ENCODE data around the gene CENPN.
A peak's percentile ranks its signal among the peaks of the same experiment; 100 is the strongest.

Gene CENPN

DNA sequence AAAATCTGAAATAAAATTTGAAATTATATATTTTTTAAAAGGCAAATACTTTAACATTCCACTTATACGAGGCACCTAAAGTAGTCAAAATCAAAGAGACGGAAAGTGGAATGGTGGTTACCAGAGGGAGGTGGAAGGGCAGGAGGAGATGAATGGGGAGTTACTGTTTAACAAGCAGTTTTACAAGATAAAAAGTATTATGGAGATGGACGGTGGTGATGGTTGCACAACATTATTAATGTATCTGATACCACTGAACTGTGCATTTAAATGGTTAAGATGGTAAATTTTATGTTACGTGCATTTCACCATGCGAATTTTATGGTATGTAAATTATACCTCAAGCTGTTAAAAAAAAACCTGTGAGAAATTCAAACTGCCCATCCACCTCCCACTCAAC, 5.7 kb upstream of the CENPN start:
- peaks cover 3% of the 10 kb centered on the region; the same call in 1 of the 2 replicates for H3F3A ChIP-seq (ENCODE audit: insufficient read depth, low read length)
- H2AFZ ChIP-seq (ENCODE audit: low read length) = no peak overlapping the region
- no peak overlapping the region for H3K4me2 ChIP-seq (ENCODE audit: low read depth, low read length)
- H3K4me3 ChIP-seq (ENCODE audit: low read length) = no peak overlapping the region
- no peaks in the 10 kb centered on the region for H3K4me1 ChIP-seq (ENCODE audit: low read length)
- DNase-seq = no peak
- H4K20me1 ChIP-seq (ENCODE audit: insufficient read depth, low read length) = no peaks in the 10 kb centered on the region
- no peak overlapping the region for H3K27ac ChIP-seq (ENCODE audit: low read length)
- no peaks in the 10 kb centered on the region for H3K36me3 ChIP-seq (replicated peaks; ENCODE audit: insufficient read depth, low read length)
- H3K9ac ChIP-seq (ENCODE audit: low read length) = no peak overlapping the region
- no peaks in the 10 kb centered on the region for H3K9me3 ChIP-seq (replicated peaks; ENCODE audit: insufficient read depth, low read length)
- peaks cover 96% of the 10 kb centered on the region for H3K79me2 ChIP-seq (ENCODE audit: low read length)
- H3K9me2 ChIP-seq (replicated peaks; ENCODE audit: insufficient read depth, low read length) = no peaks in the 10 kb centered on the region
- H3K27me3 ChIP-seq (replicated peaks; ENCODE audit: insufficient read depth, low read length) = no peaks in the 10 kb centered on the region
- TF ChIP-seq EZH2phosphoT487 (IDR thresholded peaks at IDR 0.05; ENCODE audit: low read length) = no peak
- TF ChIP-seq, protein P1, sequence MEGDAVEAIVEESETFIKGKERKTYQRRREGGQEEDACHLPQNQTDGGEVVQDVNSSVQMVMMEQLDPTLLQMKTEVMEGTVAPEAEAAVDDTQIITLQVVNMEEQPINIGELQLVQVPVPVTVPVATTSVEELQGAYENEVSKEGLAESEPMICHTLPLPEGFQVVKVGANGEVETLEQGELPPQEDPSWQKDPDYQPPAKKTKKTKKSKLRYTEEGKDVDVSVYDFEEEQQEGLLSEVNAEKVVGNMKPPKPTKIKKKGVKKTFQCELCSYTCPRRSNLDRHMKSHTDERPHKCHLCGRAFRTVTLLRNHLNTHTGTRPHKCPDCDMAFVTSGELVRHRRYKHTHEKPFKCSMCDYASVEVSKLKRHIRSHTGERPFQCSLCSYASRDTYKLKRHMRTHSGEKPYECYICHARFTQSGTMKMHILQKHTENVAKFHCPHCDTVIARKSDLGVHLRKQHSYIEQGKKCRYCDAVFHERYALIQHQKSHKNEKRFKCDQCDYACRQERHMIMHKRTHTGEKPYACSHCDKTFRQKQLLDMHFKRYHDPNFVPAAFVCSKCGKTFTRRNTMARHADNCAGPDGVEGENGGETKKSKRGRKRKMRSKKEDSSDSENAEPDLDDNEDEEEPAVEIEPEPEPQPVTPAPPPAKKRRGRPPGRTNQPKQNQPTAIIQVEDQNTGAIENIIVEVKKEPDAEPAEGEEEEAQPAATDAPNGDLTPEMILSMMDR (IDR thresholded peaks at IDR 0.05; ENCODE audit: low read length) = no peak
- TF ChIP-seq EZH2 (optimal IDR thresholded peaks at IDR 0.05; ENCODE audit: low read depth, low read length) = no peak

DNA sequence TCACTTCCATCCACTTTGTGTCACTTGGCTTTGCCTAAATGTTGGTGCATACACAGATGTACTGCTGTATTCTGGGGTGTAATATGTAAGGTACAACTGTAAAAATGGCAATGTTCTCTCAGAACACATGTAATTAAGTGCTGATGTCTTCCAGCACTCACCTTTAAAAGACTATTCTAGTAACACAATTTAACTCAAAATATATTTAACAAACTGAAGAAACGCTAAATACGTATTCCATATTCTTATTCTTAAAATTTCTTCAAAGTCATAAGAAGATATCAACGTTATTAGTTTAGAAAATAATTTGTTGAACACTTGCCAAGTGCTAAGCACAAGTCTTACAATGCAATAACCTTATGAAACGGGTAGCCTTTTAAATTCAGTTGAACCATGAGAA, 4.0 kb upstream of the CENPN start:
- peaks cover 6% of the 10 kb centered on the region; the same call in 1 of the 2 replicates for H3F3A ChIP-seq (ENCODE audit: insufficient read depth, low read length)
- no peaks in the 10 kb centered on the region for H3K4me1 ChIP-seq (ENCODE audit: low read length)
- TF ChIP-seq, protein P1 (IDR thresholded peaks at IDR 0.05; ENCODE audit: low read length) = no peak
- TF ChIP-seq EZH2 (optimal IDR thresholded peaks at IDR 0.05; ENCODE audit: low read depth, low read length) (no peak), EZH2phosphoT487 (IDR thresholded peaks at IDR 0.05; ENCODE audit: low read length) (no peak)
- H3K9me2 ChIP-seq (replicated peaks; ENCODE audit: insufficient read depth, low read length) = no peaks in the 10 kb centered on the region
- no peak overlapping the region for H2AFZ ChIP-seq (ENCODE audit: low read length)
- H3K36me3 ChIP-seq (replicated peaks; ENCODE audit: insufficient read depth, low read length) = no peaks in the 10 kb centered on the region
- no peak overlapping the region for H3K27ac ChIP-seq (ENCODE audit: low read length)
- no peak overlapping the region for H3K4me3 ChIP-seq (ENCODE audit: low read length)
- H3K4me2 ChIP-seq (ENCODE audit: low read depth, low read length) = no peak overlapping the region
- no peaks in the 10 kb centered on the region for H3K27me3 ChIP-seq (replicated peaks; ENCODE audit: insufficient read depth, low read length)
- no peaks in the 10 kb centered on the region for H3K9me3 ChIP-seq (replicated peaks; ENCODE audit: insufficient read depth, low read length)
- no peak overlapping the region for H3K9ac ChIP-seq (ENCODE audit: low read length)
- peaks cover 86% of the 10 kb centered on the region for H3K79me2 ChIP-seq (ENCODE audit: low read length)
- no peak for DNase-seq
- H4K20me1 ChIP-seq (ENCODE audit: insufficient read depth, low read length) = no peaks in the 10 kb centered on the region

DNA sequence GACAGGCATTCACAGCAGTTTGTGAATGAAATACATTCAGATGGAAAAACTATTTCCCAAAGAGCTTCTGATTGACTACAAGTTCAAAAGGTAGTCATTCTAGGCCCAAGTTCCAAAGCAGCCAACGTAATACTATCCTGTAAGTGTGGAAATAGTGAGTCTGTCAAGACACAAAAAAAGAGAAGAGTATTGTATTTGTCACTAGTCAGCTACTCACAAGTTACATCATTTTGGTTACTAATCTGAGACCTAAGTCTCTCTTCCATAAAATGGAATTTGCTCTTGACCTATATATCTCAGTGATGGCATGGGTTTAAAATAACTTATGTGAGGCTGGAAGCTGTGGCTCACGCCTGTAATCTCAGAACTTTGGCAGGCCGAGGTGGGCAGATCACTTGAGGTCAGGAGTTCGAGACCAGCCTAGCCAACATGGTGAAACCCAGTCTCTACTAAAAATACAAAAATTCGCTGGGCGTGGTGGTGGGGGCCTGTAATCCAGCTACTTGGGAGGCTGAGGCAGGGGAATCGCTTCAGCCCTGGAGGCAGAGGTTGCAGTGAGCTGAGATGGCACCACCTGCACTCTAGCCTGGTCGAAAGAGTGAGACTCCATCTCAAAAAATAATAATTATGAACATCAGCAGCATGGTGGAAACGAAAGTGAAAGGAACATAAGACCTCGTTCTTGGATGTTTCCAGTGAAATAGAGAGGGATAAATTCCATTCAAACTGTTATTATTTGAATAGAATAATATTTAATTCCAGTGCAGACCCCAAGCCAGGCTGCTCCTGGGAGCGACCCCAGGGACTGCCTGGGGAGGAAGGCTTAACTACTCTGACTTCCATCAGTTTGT, 3.2 kb upstream of the CENPN start:
- Histone ChIP-seq H3K4me2 (ENCODE audit: low read depth, low read length) (peak overlapping the region; percentile 87), H3K4me3 (ENCODE audit: low read length) (peak overlapping the region; percentile 54), H3K4me1 (ENCODE audit: low read length) (no peaks in the 10 kb centered on the region), H3F3A (ENCODE audit: insufficient read depth, low read length) (peaks cover 6% of the 10 kb centered on the region; the same call in 1 of the 2 replicates), H3K79me2 (ENCODE audit: low read length) (peaks cover 86% of the 10 kb centered on the region), H2AFZ (ENCODE audit: low read length) (no peak overlapping the region), H3K36me3 (replicated peaks; ENCODE audit: insufficient read depth, low read length) (no peaks in the 10 kb centered on the region), H3K9ac (ENCODE audit: low read length) (peak overlapping the region; percentile 46; the same call in 1 of the 2 replicates), H3K27ac (ENCODE audit: low read length) (peak overlapping the region; percentile 18; the same call in 1 of the 2 replicates), H3K9me2 (replicated peaks; ENCODE audit: insufficient read depth, low read length) (no peaks in the 10 kb centered on the region), H4K20me1 (ENCODE audit: insufficient read depth, low read length) (no peaks in the 10 kb centered on the region), H3K27me3 (replicated peaks; ENCODE audit: insufficient read depth, low read length) (no peaks in the 10 kb centered on the region), H3K9me3 (replicated peaks; ENCODE audit: insufficient read depth, low read length) (no peaks in the 10 kb centered on the region)
- TF ChIP-seq EZH2 (optimal IDR thresholded peaks at IDR 0.05; ENCODE audit: low read depth, low read length) (no peak), EZH2phosphoT487 (IDR thresholded peaks at IDR 0.05; ENCODE audit: low read length) (no peak)
- TF ChIP-seq, protein P1 (IDR thresholded peaks at IDR 0.05; ENCODE audit: low read length) = no peak
- peak; percentile 15 for DNase-seq
